Endometrium (tissue), 2 donors: ENCODE data around the gene TRMT2A.

Source experiments
- FAIRE-seq: peaks from 2 replicates; lab custom pipeline; 2012; peaks lifted over from hg19 to GRCh38; lab: Jason Lieb, UNC
- donor health status: control.
- donor health status: control.

Gene TRMT2A

GRCh38 chr22:20148414-20148813, 31.4 kb upstream of the TRMT2A start:
- no peak for FAIRE-seq

- no peak for FAIRE-seq
Observed at GRCh38 chr22:20147237-20147988, 30.4 kb upstream of the TRMT2A start.

- FAIRE-seq, result no peak
Observed at GRCh38 chr22:20146777-20147176, 29.8 kb upstream of the TRMT2A start.

- FAIRE-seq, result no peak
Observed at GRCh38 chr22:20145832-20146223, 28.8 kb upstream of the TRMT2A start.

- FAIRE-seq, result no peak
Observed at GRCh38 chr22:20145206-20145831, 28.3 kb upstream of the TRMT2A start.

- no peak for FAIRE-seq
Observed at GRCh38 chr22:20143883-20144665, 27.0 kb upstream of the TRMT2A start.

- FAIRE-seq, result no peak
Observed at GRCh38 chr22:20142711-20143621, 25.9 kb upstream of the TRMT2A start.

- no peak for FAIRE-seq
Observed at GRCh38 chr22:20141186-20142077, 24.4 kb upstream of the TRMT2A start.

GRCh38 chr22:20140521-20140964, 23.5 kb upstream of the TRMT2A start:
- FAIRE-seq, result no peak

GRCh38 chr22:20140107-20140445, 23.1 kb upstream of the TRMT2A start:
- FAIRE-seq, result no peak

GRCh38 chr22:20139391-20140106, 22.5 kb upstream of the TRMT2A start:
- FAIRE-seq, result no peak

- no peak for FAIRE-seq
Observed at GRCh38 chr22:20138868-20139267, 21.8 kb upstream of the TRMT2A start.

GRCh38 chr22:20138417-20138738, 21.4 kb upstream of the TRMT2A start:
- no peak for FAIRE-seq

GRCh38 chr22:20137671-20138416, 20.8 kb upstream of the TRMT2A start:
- no peak for FAIRE-seq

- no peak for FAIRE-seq
Observed at GRCh38 chr22:20137113-20137512, 20.1 kb upstream of the TRMT2A start.

GRCh38 chr22:20136603-20136873, 19.5 kb upstream of the TRMT2A start:
- FAIRE-seq, result no peak

- no peak for FAIRE-seq
Observed at GRCh38 chr22:20135806-20136602, 19.0 kb upstream of the TRMT2A start.

GRCh38 chr22:20135265-20135664, 18.2 kb upstream of the TRMT2A start:
- FAIRE-seq, result no peak

GRCh38 chr22:20133930-20134549, 17.0 kb upstream of the TRMT2A start:
- FAIRE-seq, result no peak
